Calu3 (cell line): ENCODE results near the gene UQCR11. TPM values are rescaled to one million over a fixed set of nuclear protein-coding genes. Genes with fewer than 3 reads are reported as not detected.

Source experiments
- BruUV-seq: library from RNA; stranded (reverse); fragments of 400-500 nt; replicated peaks from 2 replicates; lab custom pipeline; 2021; lab: Mats Ljungman, UMichigan
- CTCF ChIA-PET: fragments of 300-600 bp; sonication (Branson Sonifier 250); formaldehyde crosslinking; loops from one replicate; lab custom pipeline; 2022; ENCODE audit warnings: antibody characterized with exemption; lab: Charles Lee
- DNase-seq: peaks from one replicate; pipeline ENCODE4 v3.0.0; 2022
- H3K27ac Mint-ChIP-seq: one replicate; pipeline ENCODE4 v1.8.0; 2022; ENCODE audit warnings: mixed read lengths; ENCODE audit not compliant: unreplicated experiment
- H3K27me3 Mint-ChIP-seq: one replicate; pipeline ENCODE4 v1.8.0; 2022; ENCODE audit warnings: mixed read lengths; ENCODE audit not compliant: unreplicated experiment
- H3K36me3 Mint-ChIP-seq: one replicate; pipeline ENCODE4 v1.8.0; 2022; ENCODE audit warnings: mild to moderate bottlenecking, moderate library complexity, mixed read lengths; ENCODE audit not compliant: insufficient read depth, unreplicated experiment
- H3K4me1 Mint-ChIP-seq: one replicate; pipeline ENCODE4 v1.8.0; 2022; ENCODE audit warnings: mild to moderate bottlenecking, low read depth, mixed read lengths; ENCODE audit not compliant: unreplicated experiment
- H3K4me3 Mint-ChIP-seq: one replicate; pipeline ENCODE4 v1.8.0; 2022; ENCODE audit warnings: mild to moderate bottlenecking, low read depth, moderate library complexity, mixed read lengths; ENCODE audit not compliant: unreplicated experiment
- H3K9me3 Mint-ChIP-seq: one replicate; pipeline ENCODE4 v1.8.0; 2022; ENCODE audit warnings: low read depth, mixed read lengths; ENCODE audit not compliant: unreplicated experiment
- CTCF ChIP-seq: fragments of 200-600 bp; IDR thresholded peaks from one replicate; pipeline ENCODE4 v1.8.0; 2022; ENCODE audit warnings: antibody characterized with exemption; ENCODE audit not compliant: unreplicated experiment
- intact Hi-C: fragments of 100-400 bp; cut with micrococcal nuclease; formaldehyde crosslinking; loops from one replicate; pipeline ENCODE4 v1.10.0; 2022; ENCODE audit not compliant: unreplicated experiment
- total RNA-seq: library from RNA; stranded (reverse); gene quantifications from 2 replicates; pipeline ENCODE4 v1.2.3, GENCODE V29; 2022

Gene UQCR11
- total RNA-seq, 1 experiment from 2014 or later = 148 TPM

DNA sequence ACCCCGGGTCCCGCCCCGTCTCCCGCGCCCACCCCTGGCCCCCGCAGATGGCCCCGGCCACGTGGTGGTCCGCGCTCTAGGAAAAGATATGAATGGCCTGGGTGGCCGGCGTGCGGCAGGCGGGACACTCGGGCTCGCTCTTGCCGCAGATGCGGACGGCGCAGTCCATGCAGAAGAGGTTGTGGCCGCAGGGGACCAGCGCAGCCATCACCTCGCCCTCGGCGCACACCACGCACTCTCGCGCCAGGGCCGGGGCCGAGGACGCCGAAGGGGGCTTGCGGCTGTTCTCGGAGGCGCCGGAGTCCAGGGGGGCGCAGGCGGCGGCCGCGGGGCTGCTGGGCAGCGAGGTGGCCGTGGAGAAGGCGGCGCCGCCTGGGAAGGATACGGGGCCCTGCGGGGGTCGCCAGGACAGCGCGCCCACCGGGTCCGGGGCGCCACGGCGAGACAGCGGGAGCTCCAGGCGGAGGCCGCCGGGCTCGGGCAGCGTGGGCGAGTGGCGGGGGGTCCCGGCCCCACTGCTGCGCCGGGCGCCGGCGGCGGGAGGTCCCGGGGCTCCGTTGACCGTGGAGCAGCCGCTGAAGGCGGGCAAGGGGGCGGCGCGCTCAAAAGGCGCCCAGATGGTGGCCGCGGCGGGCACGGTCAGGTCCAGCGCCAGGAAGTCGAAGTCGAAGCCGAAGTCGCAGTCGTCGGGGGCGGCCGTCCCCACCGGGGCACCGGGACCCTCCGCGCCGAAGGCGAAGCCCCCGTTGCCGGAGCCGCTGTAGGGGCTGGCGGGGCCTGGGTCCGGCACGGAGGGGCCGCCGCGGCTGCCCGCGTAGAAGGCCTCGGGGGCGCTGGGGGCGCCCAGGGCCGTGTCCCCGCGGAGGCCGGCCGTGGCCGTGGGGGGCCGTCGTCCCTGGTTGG is 49.5 kb downstream of the UQCR11 start:
- intact Hi-C loops = no loop called here
- no peak for TF ChIP-seq CTCF
- DNase-seq = no peak
- H3K4me1 Mint-ChIP-seq = no peaks in the 10 kb centered on the region
- H3K27me3 Mint-ChIP-seq = no peaks in the 10 kb centered on the region
- H3K9me3 Mint-ChIP-seq = no peaks in the 10 kb centered on the region
- CTCF ChIA-PET = no interaction called here
- H3K4me3 Mint-ChIP-seq = no peak overlapping the region
- no peak overlapping the region for H3K27ac Mint-ChIP-seq
- no TSS peak for BruUV-seq
- H3K36me3 Mint-ChIP-seq = no peaks in the 10 kb centered on the region

- Mint-ChIP-seq H3K4me1 (no peaks in the 10 kb centered on the region), H3K27me3 (no peaks in the 10 kb centered on the region), H3K36me3 (no peaks in the 10 kb centered on the region), H3K4me3 (no peak overlapping the region), H3K9me3 (no peaks in the 10 kb centered on the region), H3K27ac (no peak overlapping the region)
- BruUV-seq = no TSS peak
- TF ChIP-seq CTCF = no peak
- CTCF ChIA-PET = no interaction called here
- intact Hi-C loops = no loop called here
- no peak for DNase-seq
Measured at GRCh38 chr19:1554968-1555367, 50.3 kb downstream of the UQCR11 start.

DNA sequence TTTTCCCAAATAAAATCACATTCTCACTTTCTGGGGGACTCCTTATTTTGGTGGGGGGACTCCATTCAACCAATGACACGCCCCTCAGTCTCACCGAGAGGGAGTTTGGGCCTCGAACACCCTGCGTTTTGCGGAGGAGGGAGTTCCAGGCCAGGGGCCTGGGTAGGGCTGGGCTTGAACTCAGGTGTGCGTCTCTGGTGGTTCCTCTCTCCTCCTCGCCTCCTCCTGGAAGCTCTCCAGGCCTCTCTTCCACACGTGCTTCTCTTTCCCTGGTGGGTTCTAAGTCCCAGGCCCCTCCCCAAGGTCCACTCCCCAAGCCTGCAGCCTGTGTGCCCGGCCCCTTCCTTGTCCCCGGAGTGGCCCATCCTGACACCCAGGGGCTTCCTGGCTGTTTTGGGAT is 51.8 kb downstream of the UQCR11 start:
- no peak for TF ChIP-seq CTCF
- no peaks in the 10 kb centered on the region for H3K4me1 Mint-ChIP-seq
- CTCF ChIA-PET = no interaction called here
- intact Hi-C loops = no loop called here
- no peak overlapping the region for H3K4me3 Mint-ChIP-seq
- H3K36me3 Mint-ChIP-seq = no peaks in the 10 kb centered on the region
- no peaks in the 10 kb centered on the region for H3K9me3 Mint-ChIP-seq
- H3K27ac Mint-ChIP-seq = no peak overlapping the region
- no peak for DNase-seq
- no TSS peak for BruUV-seq
- no peaks in the 10 kb centered on the region for H3K27me3 Mint-ChIP-seq

- no peaks in the 10 kb centered on the region for H3K4me1 Mint-ChIP-seq
- intact Hi-C loops = no loop called here
- no peaks in the 10 kb centered on the region for H3K27me3 Mint-ChIP-seq
- no peak overlapping the region for H3K4me3 Mint-ChIP-seq
- no peak for DNase-seq
- no peaks in the 10 kb centered on the region for H3K9me3 Mint-ChIP-seq
- no peak for TF ChIP-seq CTCF
- no peak overlapping the region for H3K27ac Mint-ChIP-seq
- H3K36me3 Mint-ChIP-seq = no peaks in the 10 kb centered on the region
- CTCF ChIA-PET = interaction anchor here (0.6 kb wide), 1 partner anchor 275 kb away, joined by 4 read pairs; no protein-coding TSS in a partner anchor
- BruUV-seq = no TSS peak
Measured at GRCh38 chr19:1551068-1552040, 53.9 kb downstream of the UQCR11 start.
